ENCODE data around the gene LPAR2.

The LPAR2 gene

GRCh38 chr19:19653597-19654147 lies 25.7 kb upstream of the LPAR2 start:
- DNase-seq (ENCODE audit: low read depth in 2 of 2): no peak

- no peak for DNase-seq (ENCODE audit: low read depth in 2 of 2)
Observed at GRCh38 chr19:19652482-19653295, 24.7 kb upstream of the LPAR2 start.

- DNase-seq (ENCODE audit: low read depth in 2 of 2): no peak
Observed at GRCh38 chr19:19651076-19651475, 23.1 kb upstream of the LPAR2 start.

GRCh38 chr19:19650331-19650730 lies 22.3 kb upstream of the LPAR2 start:
- DNase-seq (ENCODE audit: low read depth in 2 of 2): no peak

- DNase-seq (ENCODE audit: low read depth in 2 of 2): no peak
Observed at GRCh38 chr19:19649580-19649995, 21.6 kb upstream of the LPAR2 start.

GRCh38 chr19:19649155-19649554 lies 21.1 kb upstream of the LPAR2 start:
- DNase-seq (ENCODE audit: low read depth in 2 of 2): no peak

- DNase-seq (ENCODE audit: low read depth in 2 of 2): no peak
Observed at GRCh38 chr19:19647037-19647835, 19.2 kb upstream of the LPAR2 start.

GRCh38 chr19:19645233-19645870 lies 17.3 kb upstream of the LPAR2 start:
- no peak for DNase-seq (ENCODE audit: low read depth in 2 of 2)

- no peak for DNase-seq (ENCODE audit: low read depth in 2 of 2)
Observed at GRCh38 chr19:19644054-19644388, 16.0 kb upstream of the LPAR2 start.

GRCh38 chr19:19643158-19644053 lies 15.4 kb upstream of the LPAR2 start, which contains the start of gene GMIP:
Gene GMIP (minus strand): TSS chr19:19643657. CDS start chr19:19643529, 128 bp downstream.
- peak; percentile 69 to 85 for DNase-seq (ENCODE audit: low read depth in 2 of 2)

GRCh38 chr19:19642506-19643157 lies 14.6 kb upstream of the LPAR2 start:
- DNase-seq (ENCODE audit: low read depth in 2 of 2): peak in 1 of 2 donors; percentile 27

- DNase-seq (ENCODE audit: low read depth in 2 of 2): no peak
Observed at GRCh38 chr19:19637523-19638251, 9.7 kb upstream of the LPAR2 start.

- DNase-seq (ENCODE audit: low read depth in 2 of 2): no peak
Observed at GRCh38 chr19:19637186-19637522, 9.1 kb upstream of the LPAR2 start.

GRCh38 chr19:19636573-19637185 lies 8.7 kb upstream of the LPAR2 start:
- DNase-seq (ENCODE audit: low read depth in 2 of 2): no peak

GRCh38 chr19:19635313-19635702 lies 7.3 kb upstream of the LPAR2 start:
- DNase-seq (ENCODE audit: low read depth in 2 of 2): no peak

- no peak for DNase-seq (ENCODE audit: low read depth in 2 of 2)
Observed at GRCh38 chr19:19634516-19635312, 6.7 kb upstream of the LPAR2 start.

GRCh38 chr19:19633711-19634515 lies 5.9 kb upstream of the LPAR2 start:
- DNase-seq (ENCODE audit: low read depth in 2 of 2): no peak

- DNase-seq (ENCODE audit: low read depth in 2 of 2): no peak
Observed at GRCh38 chr19:19632661-19633060, 4.6 kb upstream of the LPAR2 start.

Data from stimulated activated CD4-positive, alpha-beta T cell treated with anti-CD3 and anti-CD28 coated beads, Interleukin-15, amount 100 ng/mL, for 48 hours (primary cell).